ENCODE measurements around the gene ATP13A2.

The ATP13A2 gene, protein sequence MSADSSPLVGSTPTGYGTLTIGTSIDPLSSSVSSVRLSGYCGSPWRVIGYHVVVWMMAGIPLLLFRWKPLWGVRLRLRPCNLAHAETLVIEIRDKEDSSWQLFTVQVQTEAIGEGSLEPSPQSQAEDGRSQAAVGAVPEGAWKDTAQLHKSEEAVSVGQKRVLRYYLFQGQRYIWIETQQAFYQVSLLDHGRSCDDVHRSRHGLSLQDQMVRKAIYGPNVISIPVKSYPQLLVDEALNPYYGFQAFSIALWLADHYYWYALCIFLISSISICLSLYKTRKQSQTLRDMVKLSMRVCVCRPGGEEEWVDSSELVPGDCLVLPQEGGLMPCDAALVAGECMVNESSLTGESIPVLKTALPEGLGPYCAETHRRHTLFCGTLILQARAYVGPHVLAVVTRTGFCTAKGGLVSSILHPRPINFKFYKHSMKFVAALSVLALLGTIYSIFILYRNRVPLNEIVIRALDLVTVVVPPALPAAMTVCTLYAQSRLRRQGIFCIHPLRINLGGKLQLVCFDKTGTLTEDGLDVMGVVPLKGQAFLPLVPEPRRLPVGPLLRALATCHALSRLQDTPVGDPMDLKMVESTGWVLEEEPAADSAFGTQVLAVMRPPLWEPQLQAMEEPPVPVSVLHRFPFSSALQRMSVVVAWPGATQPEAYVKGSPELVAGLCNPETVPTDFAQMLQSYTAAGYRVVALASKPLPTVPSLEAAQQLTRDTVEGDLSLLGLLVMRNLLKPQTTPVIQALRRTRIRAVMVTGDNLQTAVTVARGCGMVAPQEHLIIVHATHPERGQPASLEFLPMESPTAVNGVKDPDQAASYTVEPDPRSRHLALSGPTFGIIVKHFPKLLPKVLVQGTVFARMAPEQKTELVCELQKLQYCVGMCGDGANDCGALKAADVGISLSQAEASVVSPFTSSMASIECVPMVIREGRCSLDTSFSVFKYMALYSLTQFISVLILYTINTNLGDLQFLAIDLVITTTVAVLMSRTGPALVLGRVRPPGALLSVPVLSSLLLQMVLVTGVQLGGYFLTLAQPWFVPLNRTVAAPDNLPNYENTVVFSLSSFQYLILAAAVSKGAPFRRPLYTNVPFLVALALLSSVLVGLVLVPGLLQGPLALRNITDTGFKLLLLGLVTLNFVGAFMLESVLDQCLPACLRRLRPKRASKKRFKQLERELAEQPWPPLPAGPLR

DNA sequence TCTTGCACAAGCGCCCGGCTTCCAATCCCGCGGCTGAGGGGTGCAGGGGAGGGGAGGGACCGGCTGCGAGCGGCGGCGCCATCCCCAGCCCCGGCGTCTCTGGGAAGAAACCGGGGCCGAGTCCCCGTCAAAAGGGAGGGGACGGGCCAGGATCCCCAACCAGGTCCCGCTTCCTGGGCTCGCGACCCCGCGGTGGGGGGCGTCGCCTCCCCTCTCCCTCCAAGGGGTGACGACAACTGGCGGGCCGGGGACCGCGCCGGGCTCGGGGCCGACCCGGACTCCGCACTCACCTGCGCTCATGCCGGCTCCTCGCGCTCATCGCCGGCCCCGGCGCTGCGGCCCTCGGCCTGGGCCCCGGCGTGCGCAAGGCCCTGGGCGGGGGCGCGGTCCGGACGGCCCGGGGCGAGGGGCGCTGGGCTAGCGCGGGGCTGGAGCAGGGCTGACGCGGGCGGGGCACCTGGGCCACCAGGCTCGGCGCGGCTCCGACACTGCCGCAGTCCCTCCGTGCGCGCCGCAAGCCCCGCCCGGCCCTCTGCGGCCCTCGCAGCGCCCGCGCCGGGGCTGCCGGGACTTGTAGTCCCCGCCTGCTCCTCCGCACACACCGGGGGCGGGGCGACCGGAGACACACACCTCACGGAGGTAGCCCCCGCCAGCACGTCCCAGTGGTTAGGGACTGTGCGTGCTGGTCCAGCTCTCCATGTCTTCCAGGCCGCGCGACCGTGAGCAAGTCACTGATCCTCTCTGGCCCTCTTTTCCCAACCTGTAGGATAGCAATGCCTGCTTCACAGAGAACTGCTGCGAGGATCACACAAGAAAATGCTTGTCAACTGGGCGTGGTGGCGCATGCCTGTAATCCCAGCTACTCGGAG is at the start of gene ATP13A2:
TSS of gene ATP13A2 (minus strand) at position 490 of the 869 bp plus-strand sequence. CDS start at position 300, 190 bp downstream.
- peak; percentile 94 for DNase-seq

DNA sequence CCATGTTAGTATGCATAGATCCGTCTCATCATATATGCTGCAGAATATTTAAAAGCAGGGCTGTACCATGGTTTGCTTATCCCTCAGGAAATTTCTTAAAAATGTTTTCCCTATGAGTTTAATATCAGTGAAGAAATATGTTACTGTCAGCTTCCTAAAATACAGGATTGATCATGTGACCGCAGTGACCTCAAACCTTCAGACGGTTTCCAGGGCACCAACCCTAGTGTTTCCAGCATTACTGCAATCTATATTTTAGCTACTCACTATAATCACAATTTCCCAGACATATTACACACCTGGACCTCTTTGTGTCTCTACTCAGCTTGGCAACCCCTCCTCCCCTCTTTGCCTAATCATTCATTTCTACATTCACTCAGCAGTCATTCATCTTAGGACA is 49.8 kb upstream of the ATP13A2 start:
- DNase-seq: no peak

DNA sequence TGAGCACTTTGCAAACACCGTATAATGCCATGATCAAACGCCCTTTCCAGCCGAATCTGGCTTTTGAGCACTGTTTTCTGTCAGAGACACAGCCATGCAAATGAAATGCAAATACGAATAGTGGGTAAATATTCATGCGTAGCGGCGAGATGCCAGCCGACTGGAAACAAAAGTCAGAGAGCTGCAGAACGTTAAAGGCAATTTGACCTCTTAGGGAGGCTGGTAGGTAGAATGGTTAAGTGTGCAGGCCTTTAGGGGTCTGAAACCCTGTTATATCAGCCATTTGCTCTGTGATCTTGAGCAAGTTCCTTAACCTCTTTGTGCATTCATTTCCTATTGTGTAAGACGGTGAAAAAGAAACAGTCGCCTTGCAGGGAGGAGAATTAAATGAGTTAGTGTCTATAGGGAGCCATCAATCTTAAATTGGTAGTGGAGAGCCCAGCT is 48.6 kb upstream of the ATP13A2 start:
- no peak for DNase-seq

DNA sequence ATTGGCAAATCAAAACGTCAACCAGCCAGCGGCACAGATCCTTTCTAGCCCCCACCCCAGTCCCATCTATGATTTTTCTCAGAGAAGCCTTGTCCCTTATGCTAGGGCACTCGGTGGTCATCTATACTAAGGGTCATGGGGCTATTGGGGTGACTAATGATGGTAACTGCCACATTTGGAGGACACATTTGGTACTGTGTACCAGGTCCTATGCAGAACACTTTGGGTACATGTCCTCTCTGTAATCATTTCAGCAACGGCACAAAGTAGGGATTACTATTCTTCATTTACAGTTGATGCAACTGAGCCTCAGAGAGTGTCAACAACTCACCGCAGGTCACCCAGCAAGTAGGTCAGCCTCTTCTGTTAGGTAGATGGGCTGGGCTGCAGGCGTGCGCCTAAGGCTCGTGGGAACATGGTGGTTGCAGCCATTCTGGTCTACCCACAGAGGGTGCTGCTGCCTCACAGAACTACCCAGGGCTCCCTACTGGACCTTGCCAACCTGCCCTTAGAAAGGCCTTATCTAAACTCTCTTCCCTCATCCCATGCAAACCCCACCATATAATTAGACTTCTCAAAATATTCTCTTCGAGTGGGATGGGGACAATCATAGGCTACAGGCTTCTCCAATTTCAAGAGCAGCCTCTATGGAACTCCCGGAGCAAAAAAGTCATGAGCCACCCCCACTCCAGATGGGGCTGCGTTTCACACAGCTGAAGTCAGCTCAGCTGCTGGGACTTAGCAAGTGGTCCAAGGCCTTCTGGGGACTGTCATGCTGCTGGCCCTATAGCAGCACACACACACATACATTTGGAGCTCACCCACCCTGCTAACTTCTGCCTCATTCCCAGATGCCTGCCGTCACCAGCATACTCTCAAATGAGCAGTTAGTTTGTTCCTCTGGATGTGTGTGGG is 47.9 kb upstream of the ATP13A2 start:
- DNase-seq: peak; percentile 70

DNA sequence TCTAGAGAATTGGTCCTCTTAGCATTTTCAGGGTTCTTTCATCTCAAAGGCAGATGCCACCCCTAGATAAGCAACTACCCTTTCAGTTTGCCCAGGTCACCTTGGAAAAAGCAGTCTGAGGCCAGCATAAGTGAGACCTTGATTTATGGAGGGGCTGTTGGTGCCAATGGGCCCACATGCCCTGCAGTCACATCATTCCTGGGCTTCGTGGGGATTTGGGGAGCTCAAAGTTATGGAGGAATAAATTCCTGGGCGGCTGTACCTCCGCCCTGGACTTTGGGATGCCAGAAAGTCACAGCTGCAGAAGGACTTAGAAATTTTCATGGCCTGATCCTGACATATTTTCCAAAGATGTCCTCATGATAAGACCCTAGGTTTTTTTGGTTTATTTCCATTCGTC is 44.8 kb upstream of the ATP13A2 start:
- DNase-seq: no peak

DNA sequence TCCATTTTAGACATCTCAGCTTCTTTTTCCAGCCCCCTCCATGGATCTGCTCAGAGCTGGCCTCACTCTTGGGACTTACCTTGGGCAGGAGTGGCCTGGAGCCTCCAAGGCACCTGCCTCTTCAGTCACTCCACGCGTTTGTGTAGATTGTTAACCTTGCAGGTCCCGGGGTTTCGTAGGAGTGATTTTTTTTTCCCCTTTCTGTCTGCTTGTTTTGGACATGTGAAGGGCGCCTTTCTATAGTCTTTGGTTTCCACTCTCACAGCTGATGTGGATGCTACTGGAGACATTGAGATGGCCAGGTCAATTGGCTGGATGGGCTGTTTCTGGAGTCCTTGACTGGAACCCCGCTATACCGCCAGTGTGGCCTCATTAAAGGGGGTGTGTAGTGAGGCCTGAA is 44.1 kb upstream of the ATP13A2 start:
- DNase-seq: no peak

DNA sequence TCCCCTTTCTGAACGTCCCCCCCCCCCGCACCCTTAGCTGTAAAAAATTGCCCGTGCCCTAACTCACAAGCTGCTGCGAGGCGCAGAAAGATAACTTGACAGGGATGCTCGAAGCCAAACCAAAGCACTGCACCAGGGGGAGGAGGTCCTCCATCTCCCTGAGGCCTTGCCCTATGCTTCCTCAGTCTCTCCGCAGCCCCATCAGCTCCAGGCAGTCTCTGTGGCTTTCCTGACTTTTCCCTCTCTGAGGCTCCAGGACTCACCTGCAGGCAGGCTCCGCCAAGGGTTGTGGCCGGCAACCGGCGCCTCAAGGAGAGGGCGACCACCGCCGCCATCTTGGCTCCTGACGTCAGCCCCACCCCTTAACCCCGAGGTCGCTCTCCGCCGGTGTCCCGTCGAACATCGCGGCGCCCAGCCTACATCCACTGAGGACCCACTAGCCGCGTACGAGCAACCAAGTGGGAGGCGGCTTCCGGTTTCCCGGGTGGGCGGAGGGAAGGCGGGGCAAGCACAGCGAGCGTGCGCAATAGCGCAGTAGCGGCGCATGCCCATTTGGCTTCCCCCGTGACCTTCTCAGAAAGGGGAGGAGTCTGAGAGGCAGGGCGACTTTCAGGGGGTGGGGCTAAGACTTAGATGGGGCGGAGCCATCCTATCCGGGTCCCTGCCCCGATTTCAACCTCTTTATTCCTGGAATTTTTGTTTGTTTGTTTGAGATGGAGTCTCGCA is 42.1 kb upstream of the ATP13A2 start, which contains the start of gene SDHB:
TSS of gene SDHB (minus strand) at position 348 of the 726 bp plus-strand sequence. CDS start at position 335, 13 bp downstream.
- DNase-seq: peak; percentile 100

DNA sequence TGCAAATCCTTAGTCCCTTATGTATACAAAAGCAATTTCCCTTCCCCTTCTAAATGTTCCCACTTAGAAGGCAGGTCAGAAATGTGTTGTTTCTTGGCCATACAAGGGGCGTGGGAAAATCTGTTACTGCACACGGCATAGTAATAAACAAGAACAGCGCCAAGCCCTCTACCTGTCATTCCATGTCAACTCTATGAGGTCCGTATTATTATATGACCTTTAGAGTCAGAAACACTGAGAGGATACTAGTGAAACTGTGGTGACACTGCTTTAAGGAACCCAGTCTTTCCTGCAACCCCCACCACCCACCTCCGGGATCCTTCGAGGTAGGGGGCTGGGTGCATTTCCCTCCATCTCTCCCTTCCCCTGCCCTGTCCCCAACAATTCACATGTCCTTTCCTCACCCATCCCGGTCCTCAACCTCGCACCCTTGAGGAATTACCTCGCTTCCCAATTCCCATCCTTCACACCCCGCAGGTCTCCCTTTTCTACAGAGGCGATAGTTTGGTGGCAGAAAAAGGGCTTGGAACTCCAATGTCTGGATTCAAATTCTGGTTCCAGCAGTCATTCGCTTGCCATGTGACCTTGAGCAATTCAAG is 41.5 kb upstream of the ATP13A2 start:
- no peak for DNase-seq

DNA sequence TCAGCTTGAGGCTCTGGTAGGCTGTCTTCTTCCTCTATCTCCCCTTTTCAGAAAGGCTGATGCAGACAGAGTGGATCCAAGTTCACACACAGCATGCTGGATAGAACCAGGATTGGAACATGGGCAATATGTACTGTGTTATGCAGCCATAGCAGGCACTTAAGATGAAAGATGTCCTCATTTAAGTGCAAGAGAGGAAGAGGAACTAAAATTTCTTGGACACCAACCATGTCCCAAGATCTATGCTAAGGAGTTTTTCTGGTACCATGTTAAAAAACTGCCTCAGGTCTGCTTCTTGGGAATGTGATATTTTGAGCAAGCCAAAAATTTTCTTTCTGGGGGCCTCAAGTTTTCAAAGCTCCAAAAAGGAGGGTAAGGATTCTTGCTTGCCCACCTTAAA is 40.9 kb upstream of the ATP13A2 start:
- no peak for DNase-seq

DNA sequence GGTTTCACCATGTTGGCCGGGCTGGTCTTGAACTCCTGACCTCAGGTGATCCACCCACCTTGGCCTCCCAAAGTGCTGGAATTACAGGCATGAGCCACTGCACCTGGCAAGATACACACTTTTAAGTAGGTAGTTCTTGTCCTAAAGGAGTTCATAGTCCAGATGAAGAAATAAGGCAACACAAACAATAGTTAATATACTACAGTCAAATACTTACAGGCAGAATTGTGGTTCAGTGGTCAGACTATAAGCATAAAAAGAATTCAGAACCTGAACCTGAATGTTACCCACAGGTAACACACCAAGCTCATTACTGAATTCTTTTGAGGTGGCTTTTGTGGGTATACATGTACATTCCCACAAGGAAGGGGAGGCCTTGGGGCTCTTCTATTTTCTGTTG is 40.3 kb upstream of the ATP13A2 start:
- no peak for DNase-seq

DNA sequence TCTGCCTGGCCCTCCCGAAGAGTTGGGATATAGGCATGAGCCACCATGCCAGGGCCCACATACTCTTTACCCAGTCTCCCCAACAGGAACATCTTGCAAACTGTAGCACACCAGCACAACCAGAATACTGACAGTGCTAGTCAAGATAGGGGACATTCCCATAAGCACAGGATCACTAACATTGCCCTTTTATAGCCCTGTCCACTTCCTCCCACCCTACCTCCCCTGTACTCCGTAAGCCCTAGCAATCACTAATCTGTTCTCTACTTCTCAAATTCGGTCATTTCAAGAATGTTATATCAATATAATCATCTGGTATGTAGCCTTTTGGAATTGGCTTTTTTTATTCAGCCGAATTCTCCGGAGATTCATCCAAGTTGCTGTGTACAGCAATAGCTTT is 36.2 kb upstream of the ATP13A2 start:
- DNase-seq: no peak

DNA sequence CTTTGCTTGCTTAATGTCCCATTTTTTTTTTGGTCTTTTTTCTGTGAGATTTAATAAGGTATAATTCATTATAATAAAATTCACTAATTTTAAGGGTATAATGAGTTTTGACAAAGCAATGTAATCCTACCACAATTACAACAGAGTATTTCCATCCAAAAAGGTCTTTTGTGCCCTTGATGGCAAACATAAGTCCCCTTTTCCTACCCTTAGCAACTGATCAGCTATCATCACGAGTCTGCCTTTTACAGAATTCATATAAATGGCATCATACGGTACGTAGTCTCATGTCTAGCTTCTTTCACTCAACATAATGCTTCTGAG is 34.6 kb upstream of the ATP13A2 start:
- DNase-seq: no peak

DNA sequence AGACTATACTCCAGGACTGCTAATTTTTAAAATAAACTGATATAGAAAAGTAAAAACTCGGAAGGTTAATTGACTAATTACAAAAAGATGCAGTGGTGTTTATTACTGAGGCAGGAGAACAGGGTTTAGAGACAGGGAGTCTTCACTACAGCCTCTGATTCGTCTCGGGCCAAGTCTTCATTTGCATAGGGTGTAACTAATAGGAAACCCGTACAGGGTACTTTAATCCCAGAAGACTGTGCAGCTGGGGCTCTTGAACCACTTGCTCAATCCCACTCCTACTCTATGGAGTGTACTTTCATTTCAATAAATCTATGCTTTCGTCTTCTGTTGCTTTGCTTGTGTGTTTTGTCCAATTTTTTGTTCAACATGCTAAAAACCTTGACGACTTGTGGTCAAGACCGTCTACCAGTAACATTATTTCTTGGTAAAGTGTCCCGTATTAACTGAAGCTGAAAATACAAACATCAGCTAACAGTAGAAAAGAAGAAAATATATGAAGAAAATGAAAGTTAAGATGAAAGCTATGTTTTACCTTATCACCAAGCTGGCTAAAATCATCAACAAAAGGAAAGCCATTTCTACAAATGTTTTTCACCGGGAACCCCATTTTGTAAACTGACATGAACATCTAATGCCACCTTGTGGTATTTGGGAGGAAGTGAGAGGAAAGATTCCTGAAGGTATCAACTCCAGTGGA is 34.1 kb upstream of the ATP13A2 start:
- no peak for DNase-seq

DNA sequence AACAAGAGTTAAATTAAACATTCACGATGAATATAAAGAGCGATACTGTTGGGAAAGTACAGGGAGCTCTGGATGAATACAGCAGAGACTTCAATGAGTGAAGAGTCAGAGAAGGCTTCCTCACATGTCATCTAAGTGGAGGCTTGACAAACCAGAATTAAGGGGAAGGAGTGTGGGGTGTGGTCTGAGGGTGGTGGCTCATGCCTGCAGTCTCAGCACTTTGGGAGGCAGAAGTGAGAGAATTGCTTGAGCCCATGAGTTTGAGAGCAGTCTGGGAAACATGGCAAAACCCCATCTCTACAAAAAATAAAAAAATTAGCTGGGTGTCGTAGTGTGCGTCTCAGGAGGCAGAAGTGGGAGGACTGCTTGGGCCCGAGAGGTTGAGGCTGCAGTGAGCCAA is 33.4 kb upstream of the ATP13A2 start:
- no peak for DNase-seq

DNA sequence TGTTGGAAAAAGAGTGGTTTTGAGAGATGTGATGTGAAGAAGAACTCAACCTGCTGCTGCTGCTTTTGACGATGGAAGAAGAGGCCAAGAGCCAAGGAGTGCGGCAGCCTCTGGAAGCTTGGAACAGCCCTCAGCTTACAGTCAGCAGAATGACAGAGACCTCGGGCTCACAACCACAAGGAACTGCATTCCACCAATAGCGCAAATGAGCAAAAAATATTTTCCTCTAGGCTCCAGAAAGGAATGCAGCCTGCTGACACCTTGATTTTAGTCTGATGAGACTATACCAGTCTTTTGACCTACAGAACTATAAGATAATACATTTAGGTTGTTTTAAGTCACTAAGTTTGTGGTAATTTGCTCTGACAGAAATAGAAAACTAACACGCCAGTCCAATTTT is 31.9 kb upstream of the ATP13A2 start:
- no peak for DNase-seq

DNA sequence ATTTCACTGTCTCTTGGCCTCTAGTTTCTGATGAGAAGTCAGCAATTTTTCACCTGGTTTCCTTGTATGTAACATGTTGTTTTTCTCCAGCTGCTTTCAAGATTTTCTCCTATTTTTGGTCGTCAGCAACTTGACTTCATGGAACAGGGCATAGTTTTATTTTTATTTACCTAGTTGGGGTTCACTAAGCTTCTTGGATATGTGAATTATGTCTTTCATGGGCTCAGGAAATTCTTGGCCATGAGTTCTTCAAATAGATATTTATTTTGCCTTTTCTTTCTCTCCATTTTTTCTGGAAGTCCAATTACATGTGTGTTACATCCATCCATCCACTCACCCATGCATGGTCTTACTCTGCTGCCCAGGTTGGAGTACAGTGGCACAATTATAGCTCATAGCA is 28.4 kb upstream of the ATP13A2 start:
- no peak for DNase-seq

DNA sequence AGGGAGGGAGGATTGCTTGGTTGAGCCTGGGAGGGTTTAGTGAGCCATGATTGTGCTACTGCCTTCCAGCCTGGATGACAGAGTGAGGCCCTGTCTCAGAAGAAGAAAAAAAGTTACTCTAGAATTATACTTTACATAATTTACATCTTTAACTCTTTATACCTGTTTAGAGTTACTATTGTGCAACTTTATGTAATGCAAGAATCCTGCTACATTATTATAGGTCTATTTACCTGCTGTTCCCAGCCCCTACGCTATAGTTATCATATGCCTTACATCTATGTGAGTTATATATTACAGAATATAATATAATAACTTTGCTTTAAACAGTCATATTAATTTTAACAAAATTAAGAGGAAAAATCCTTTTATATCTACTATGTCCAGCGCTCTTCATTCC is 27.8 kb upstream of the ATP13A2 start:
- no peak for DNase-seq

DNA sequence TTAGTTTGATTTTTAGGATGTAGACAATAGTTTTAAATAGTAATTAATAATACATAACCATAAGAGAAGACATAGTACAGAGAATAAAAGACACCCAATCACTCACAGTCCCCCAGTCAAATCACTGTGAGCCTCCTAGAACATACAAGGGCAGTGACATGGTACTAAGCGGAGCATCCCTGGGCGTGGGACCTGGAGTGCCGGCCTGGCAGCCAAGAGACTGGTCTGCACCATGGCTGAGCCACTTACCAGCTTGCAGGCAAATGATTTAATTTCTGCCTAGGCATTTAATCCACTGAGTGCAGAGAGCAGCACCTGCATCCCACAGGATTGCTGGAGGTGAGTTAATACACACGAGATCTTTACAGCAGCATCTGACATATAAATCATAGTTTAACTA is 21.8 kb upstream of the ATP13A2 start:
- no peak for DNase-seq

DNA sequence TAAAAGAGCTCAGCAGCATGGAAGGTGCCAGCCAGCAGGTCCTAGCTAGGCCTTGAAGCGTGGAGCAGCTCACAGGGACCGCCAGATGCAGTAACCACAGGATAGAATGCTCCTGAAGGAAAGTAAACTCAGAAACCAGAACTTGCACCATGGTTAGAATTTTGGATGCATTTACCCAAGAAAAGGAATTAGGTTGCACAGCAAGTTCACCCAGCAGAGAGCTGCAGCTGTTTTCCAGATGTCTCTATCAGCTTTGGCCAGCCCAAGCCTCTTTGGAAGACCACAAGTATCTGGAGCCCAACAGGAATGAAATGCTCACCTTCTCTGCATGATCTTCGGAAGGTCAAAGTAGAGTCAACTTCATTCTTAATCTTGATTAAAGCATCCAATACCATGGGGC is 21.0 kb upstream of the ATP13A2 start:
- no peak for DNase-seq

Measured in activated effector memory CD4-positive, alpha-beta T cell treated with anti-CD3 and anti-CD28 coated beads, Interleukin-2, amount 50 U/mL, for 16 hours (primary cell).